HepG2 (cell line): ENCODE measurements around the gene C1QTNF5. TPM values are rescaled to one million over a fixed set of nuclear protein-coding genes. Genes with fewer than 3 reads are reported as not detected.

Experiments
- FOXC1 ChIP-seq: sonication (generic); formaldehyde crosslinking; IDR thresholded peaks from 2 replicates; pipeline ENCODE4 v1.8.0; 2022; ENCODE audit warnings: mild to moderate bottlenecking, missing genetic modification reagents, borderline replicate concordance
- HMG20A ChIP-seq: IDR thresholded peaks from 2 replicates; pipeline ENCODE4 v1.6.1; 2016; ENCODE audit warnings: borderline replicate concordance
- JARID2 ChIP-seq: sonication (generic); formaldehyde crosslinking; IDR thresholded peaks from 2 replicates; pipeline ENCODE4 v1.8.1; 2023; ENCODE audit warnings: missing genetic modification reagents, inconsistent platforms; ENCODE audit not compliant: insufficient replicate concordance
- RCOR2 ChIP-seq: IDR thresholded peaks from 2 replicates; pipeline ENCODE4 v1.6.1; 2016; ENCODE audit warnings: missing biosample characterization, missing genetic modification reagents
- SCMH1 ChIP-seq: sonication (generic); formaldehyde crosslinking; IDR thresholded peaks from 2 replicates; pipeline ENCODE4 v1.9.0; 2021; ENCODE audit warnings: missing genetic modification reagents, mild to moderate bottlenecking, borderline replicate concordance
- TRIM24 ChIP-seq: sonication (generic); formaldehyde crosslinking; IDR thresholded peaks from 2 replicates; pipeline ENCODE4 v1.8.0; 2022; ENCODE audit warnings: mild to moderate bottlenecking, missing genetic modification reagents
- ZBTB2 ChIP-seq: sonication (generic); formaldehyde crosslinking; IDR thresholded peaks from 2 replicates; pipeline ENCODE4 v1.8.0; 2022; ENCODE audit warnings: low read depth, missing genetic modification reagents
- ZNF17 ChIP-seq: sonication (generic); formaldehyde crosslinking; IDR thresholded peaks from 2 replicates; pipeline ENCODE4 v1.5.0; 2020; ENCODE audit warnings: mild to moderate bottlenecking, missing genetic modification reagents
- ZNF224 ChIP-seq: sonication (generic); formaldehyde crosslinking; IDR thresholded peaks from 2 replicates; pipeline ENCODE4 v1.5.0; 2020; ENCODE audit warnings: mild to moderate bottlenecking, missing genetic modification reagents
- ZNF292 ChIP-seq: sonication (generic); formaldehyde crosslinking; IDR thresholded peaks from 2 replicates; pipeline ENCODE4 v1.8.1; 2022; ENCODE audit warnings: mild to moderate bottlenecking, low read depth, missing genetic modification reagents, borderline replicate concordance
- ZNF441 ChIP-seq: sonication (generic); formaldehyde crosslinking; IDR thresholded peaks from 2 replicates; pipeline ENCODE4 v1.7.0; 2021; ENCODE audit warnings: missing genetic modification reagents, borderline replicate concordance
- ZNF83 ChIP-seq: sonication (generic); formaldehyde crosslinking; IDR thresholded peaks from 2 replicates; pipeline ENCODE4 v1.4.0; 2020; ENCODE audit warnings: missing genetic modification reagents, mild to moderate bottlenecking, borderline replicate concordance
- ZNF839 ChIP-seq: sonication (generic); formaldehyde crosslinking; IDR thresholded peaks from 2 replicates; pipeline ENCODE4 v1.4.0; 2020; ENCODE audit warnings: missing genetic modification reagents, mild to moderate bottlenecking, borderline replicate concordance
- polyA plus RNA-seq, 8 experiments: library from polyadenylated mRNA; depleted of rRNA in 3 of 8; stranded (reverse) in 7 of 8; unstranded in 1 of 8; fragments of >200 nt; fragmentation: Illumina TruSeq in 4 of 8; extraction: Trizol in 4 of 8; gene quantifications; 2 replicates each; pipeline versions ENCODE4 v1.2.1 to v1.2.3, GENCODE V29; 2011 to 2016; ENCODE audit warnings: low read depth in 4 of 8, missing spikeins in 1 of 8, mixed read lengths in 1 of 8; ENCODE audit not compliant: insufficient read depth in 1 of 8
- total RNA-seq, 5 experiments: library from RNA; depleted of rRNA; stranded (reverse); fragments of >200 nt; fragmentation: Illumina TruSeq; extraction: Trizol; gene quantifications; 2 replicates each; pipeline ENCODE4 v1.2.3, GENCODE V29; 2016; ENCODE audit warnings: low read depth in 1 of 5
- TF ChIP-seq, protein P1 (sequence below): IDR thresholded peaks from 2 replicates; pipeline ENCODE4 v1.6.1; 2016
- TF ChIP-seq, protein P2 (sequence below): sonication (generic); formaldehyde crosslinking; IDR thresholded peaks from 2 replicates; pipeline ENCODE4 v1.4.0; 2020; ENCODE audit warnings: missing genetic modification reagents
- TF ChIP-seq, protein P3 (sequence below): sonication (generic); formaldehyde crosslinking; IDR thresholded peaks from 2 replicates; pipeline ENCODE4 v1.5.0; 2020; ENCODE audit warnings: mild to moderate bottlenecking, missing genetic modification reagents, borderline replicate concordance
- TF ChIP-seq, protein P4 (sequence below): sonication (generic); formaldehyde crosslinking; IDR thresholded peaks from 2 replicates; pipeline ENCODE4 v1.5.0; 2020; ENCODE audit warnings: missing genetic modification reagents, mild to moderate bottlenecking, borderline replicate concordance

C1QTNF5 gene
- total and polyA plus RNA-seq, 2 of the 13 experiments (the other 11 are each of a cell fraction or from before 2014, with no cell fraction given), result 0.86 to 1.2 TPM

DNA sequence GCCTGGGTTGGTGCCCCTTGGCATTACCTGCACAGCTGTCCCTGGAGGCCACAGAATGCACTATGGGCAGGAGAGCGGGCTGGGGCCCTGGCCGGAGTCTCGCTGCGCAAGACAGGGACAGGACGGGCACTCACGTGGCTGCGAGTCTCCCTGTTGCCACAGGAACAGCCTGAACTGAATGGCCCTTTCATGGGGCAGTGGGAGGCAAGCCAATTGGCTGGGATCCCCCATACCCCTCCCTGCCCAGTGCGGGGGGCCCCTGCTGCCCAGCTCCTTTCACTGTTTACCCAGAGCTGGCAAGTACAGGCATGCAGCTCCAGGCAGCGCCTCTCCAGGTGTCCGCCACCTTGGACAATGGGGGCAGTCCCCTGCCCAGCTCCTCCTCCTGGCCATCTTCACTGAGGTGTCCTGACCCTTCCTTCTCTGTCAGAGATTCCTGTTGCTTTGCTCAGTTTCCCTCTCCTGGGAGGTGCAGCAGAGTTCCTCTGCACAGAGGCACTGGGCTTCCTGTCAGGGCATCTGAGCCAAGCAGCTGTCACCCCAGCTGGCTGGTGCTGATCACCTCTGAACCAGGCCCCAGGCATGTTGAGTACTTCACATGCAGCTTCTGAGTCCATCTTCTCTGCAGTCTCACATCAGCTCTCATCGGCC is 35.6 kb upstream of the C1QTNF5 start (continued):
- no peak for TF ChIP-seq ZNF839
- TF ChIP-seq FOXC1 (CRISPR knock-in tag), result no peak
- TF ChIP-seq SCMH1 (CRISPR knock-in tag), result no peak
- TF ChIP-seq JARID2 (CRISPR knock-in tag), result peak; percentile 51
- no peak for TF ChIP-seq ZNF441 (CRISPR knock-in tag)
- no peak for TF ChIP-seq ZNF17 (CRISPR knock-in tag)
- TF ChIP-seq ZNF83 (CRISPR knock-in tag), result no peak
- TF ChIP-seq HMG20A (CRISPR knock-in tag), result peak; percentile 49; the same call in 1 of the 2 replicates
- TF ChIP-seq RCOR2 (CRISPR knock-in tag), result no peak
- TF ChIP-seq, protein P1, sequence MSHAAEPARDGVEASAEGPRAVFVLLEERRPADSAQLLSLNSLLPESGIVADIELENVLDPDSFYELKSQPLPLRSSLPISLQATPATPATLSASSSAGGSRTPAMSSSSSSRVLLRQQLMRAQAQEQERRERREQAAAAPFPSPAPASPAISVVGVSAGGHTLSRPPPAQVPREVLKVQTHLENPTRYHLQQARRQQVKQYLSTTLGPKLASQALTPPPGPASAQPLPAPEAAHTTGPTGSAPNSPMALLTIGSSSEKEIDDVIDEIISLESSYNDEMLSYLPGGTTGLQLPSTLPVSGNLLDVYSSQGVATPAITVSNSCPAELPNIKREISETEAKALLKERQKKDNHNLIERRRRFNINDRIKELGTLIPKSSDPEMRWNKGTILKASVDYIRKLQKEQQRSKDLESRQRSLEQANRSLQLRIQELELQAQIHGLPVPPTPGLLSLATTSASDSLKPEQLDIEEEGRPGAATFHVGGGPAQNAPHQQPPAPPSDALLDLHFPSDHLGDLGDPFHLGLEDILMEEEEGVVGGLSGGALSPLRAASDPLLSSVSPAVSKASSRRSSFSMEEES, result peak; percentile 74
- TF ChIP-seq, protein P2, sequence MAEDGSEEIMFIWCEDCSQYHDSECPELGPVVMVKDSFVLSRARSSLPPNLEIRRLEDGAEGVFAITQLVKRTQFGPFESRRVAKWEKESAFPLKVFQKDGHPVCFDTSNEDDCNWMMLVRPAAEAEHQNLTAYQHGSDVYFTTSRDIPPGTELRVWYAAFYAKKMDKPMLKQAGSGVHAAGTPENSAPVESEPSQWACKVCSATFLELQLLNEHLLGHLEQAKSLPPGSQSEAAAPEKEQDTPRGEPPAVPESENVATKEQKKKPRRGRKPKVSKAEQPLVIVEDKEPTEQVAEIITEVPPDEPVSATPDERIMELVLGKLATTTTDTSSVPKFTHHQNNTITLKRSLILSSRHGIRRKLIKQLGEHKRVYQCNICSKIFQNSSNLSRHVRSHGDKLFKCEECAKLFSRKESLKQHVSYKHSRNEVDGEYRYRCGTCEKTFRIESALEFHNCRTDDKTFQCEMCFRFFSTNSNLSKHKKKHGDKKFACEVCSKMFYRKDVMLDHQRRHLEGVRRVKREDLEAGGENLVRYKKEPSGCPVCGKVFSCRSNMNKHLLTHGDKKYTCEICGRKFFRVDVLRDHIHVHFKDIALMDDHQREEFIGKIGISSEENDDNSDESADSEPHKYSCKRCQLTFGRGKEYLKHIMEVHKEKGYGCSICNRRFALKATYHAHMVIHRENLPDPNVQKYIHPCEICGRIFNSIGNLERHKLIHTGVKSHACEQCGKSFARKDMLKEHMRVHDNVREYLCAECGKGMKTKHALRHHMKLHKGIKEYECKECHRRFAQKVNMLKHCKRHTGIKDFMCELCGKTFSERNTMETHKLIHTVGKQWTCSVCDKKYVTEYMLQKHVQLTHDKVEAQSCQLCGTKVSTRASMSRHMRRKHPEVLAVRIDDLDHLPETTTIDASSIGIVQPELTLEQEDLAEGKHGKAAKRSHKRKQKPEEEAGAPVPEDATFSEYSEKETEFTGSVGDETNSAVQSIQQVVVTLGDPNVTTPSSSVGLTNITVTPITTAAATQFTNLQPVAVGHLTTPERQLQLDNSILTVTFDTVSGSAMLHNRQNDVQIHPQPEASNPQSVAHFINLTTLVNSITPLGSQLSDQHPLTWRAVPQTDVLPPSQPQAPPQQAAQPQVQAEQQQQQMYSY (CRISPR knock-in tag), result no peak
- TF ChIP-seq, protein P3, sequence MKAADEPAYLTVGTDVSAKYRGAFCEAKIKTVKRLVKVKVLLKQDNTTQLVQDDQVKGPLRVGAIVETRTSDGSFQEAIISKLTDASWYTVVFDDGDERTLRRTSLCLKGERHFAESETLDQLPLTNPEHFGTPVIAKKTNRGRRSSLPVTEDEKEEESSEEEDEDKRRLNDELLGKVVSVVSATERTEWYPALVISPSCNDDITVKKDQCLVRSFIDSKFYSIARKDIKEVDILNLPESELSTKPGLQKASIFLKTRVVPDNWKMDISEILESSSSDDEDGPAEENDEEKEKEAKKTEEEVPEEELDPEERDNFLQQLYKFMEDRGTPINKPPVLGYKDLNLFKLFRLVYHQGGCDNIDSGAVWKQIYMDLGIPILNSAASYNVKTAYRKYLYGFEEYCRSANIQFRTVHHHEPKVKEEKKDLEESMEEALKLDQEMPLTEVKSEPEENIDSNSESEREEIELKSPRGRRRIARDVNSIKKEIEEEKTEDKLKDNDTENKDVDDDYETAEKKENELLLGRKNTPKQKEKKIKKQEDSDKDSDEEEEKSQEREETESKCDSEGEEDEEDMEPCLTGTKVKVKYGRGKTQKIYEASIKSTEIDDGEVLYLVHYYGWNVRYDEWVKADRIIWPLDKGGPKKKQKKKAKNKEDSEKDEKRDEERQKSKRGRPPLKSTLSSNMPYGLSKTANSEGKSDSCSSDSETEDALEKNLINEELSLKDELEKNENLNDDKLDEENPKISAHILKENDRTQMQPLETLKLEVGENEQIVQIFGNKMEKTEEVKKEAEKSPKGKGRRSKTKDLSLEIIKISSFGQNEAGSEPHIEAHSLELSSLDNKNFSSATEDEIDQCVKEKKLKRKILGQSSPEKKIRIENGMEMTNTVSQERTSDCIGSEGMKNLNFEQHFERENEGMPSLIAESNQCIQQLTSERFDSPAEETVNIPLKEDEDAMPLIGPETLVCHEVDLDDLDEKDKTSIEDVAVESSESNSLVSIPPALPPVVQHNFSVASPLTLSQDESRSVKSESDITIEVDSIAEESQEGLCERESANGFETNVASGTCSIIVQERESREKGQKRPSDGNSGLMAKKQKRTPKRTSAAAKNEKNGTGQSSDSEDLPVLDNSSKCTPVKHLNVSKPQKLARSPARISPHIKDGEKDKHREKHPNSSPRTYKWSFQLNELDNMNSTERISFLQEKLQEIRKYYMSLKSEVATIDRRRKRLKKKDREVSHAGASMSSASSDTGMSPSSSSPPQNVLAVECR (CRISPR knock-in tag), result peak; percentile 87
- TF ChIP-seq ZNF224, result no peak
- TF ChIP-seq, protein P4, sequence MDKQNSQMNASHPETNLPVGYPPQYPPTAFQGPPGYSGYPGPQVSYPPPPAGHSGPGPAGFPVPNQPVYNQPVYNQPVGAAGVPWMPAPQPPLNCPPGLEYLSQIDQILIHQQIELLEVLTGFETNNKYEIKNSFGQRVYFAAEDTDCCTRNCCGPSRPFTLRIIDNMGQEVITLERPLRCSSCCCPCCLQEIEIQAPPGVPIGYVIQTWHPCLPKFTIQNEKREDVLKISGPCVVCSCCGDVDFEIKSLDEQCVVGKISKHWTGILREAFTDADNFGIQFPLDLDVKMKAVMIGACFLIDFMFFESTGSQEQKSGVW, result no peak
- TF ChIP-seq ZNF292, result peak; percentile 60; the same call in 1 of the 2 replicates
- no peak for TF ChIP-seq ZBTB2 (CRISPR knock-in tag)
- no peak for TF ChIP-seq TRIM24 (CRISPR knock-in tag)
